ENCODE results near the gene ATG7.

DNA sequence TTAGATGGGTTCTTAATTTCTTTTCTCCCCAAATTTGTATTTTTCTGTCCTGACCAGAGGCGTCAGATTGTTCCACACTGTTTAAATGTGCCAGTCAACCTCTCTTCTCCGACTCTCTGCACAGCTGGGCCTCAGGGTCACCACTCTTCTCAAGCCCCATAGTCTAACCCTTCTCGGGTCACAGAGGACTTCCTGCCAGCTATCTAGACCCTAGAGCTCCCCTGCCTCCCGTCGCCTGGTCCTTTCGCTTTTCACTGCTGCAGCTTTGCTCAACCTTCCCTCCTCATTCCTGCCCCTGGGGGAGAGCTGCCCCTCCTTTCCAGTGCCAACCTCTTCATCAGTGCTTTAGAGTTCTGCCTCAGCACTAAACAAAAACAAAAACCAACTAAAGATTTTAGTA, 151.7 kb downstream of the ATG7 start:
- TF ChIP-seq, protein P1, sequence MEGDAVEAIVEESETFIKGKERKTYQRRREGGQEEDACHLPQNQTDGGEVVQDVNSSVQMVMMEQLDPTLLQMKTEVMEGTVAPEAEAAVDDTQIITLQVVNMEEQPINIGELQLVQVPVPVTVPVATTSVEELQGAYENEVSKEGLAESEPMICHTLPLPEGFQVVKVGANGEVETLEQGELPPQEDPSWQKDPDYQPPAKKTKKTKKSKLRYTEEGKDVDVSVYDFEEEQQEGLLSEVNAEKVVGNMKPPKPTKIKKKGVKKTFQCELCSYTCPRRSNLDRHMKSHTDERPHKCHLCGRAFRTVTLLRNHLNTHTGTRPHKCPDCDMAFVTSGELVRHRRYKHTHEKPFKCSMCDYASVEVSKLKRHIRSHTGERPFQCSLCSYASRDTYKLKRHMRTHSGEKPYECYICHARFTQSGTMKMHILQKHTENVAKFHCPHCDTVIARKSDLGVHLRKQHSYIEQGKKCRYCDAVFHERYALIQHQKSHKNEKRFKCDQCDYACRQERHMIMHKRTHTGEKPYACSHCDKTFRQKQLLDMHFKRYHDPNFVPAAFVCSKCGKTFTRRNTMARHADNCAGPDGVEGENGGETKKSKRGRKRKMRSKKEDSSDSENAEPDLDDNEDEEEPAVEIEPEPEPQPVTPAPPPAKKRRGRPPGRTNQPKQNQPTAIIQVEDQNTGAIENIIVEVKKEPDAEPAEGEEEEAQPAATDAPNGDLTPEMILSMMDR (IDR thresholded peaks at IDR 0.05) = no peak
- no peak for TF ChIP-seq POLR2AphosphoS5 (IDR thresholded peaks at IDR 0.05; ENCODE audit: low read depth, low read length)
- TF ChIP-seq, protein P2, sequence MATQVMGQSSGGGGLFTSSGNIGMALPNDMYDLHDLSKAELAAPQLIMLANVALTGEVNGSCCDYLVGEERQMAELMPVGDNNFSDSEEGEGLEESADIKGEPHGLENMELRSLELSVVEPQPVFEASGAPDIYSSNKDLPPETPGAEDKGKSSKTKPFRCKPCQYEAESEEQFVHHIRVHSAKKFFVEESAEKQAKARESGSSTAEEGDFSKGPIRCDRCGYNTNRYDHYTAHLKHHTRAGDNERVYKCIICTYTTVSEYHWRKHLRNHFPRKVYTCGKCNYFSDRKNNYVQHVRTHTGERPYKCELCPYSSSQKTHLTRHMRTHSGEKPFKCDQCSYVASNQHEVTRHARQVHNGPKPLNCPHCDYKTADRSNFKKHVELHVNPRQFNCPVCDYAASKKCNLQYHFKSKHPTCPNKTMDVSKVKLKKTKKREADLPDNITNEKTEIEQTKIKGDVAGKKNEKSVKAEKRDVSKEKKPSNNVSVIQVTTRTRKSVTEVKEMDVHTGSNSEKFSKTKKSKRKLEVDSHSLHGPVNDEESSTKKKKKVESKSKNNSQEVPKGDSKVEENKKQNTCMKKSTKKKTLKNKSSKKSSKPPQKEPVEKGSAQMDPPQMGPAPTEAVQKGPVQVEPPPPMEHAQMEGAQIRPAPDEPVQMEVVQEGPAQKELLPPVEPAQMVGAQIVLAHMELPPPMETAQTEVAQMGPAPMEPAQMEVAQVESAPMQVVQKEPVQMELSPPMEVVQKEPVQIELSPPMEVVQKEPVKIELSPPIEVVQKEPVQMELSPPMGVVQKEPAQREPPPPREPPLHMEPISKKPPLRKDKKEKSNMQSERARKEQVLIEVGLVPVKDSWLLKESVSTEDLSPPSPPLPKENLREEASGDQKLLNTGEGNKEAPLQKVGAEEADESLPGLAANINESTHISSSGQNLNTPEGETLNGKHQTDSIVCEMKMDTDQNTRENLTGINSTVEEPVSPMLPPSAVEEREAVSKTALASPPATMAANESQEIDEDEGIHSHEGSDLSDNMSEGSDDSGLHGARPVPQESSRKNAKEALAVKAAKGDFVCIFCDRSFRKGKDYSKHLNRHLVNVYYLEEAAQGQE (IDR thresholded peaks at IDR 0.05; ENCODE audit: insufficient read depth in 1 of 2, low read depth in 2 of 2, low read length in 1 of 2) = no peak
- no peak for TF ChIP-seq SIN3A (IDR thresholded peaks at IDR 0.05; ENCODE audit: borderline replicate concordance, insufficient read depth, low read depth, low read length)
